Thoracic aorta (tissue), 2 donors: ENCODE data around the gene POLE2. TPM values are rescaled to one million over a fixed set of nuclear protein-coding genes. Genes with fewer than 3 reads are reported as not detected.

Source experiments
- ATAC-seq: fragments of 150-250 bp; one replicate; pipeline ENCODE4 v1.8.0; 2017; ENCODE audit warnings: low read depth; ENCODE audit not compliant: insufficient number of reproducible peaks, low FRiP score
- DNase-seq: peaks from one replicate; pipeline ENCODE4 v3.0.0-alpha.2; 2020; ENCODE audit warnings: low spot score
- H3K27ac ChIP-seq, 2 donors: fragments of 200-600 bp; sonication (generic); 1 replicate in 1 of 2; 2 replicates in 1 of 2; pipeline ENCODE4 v1.5.1; 2016; ENCODE audit warnings: mild to moderate bottlenecking in 2 of 2, moderate library complexity in 2 of 2
- H3K27me3 ChIP-seq: fragments of 200-600 bp; sonication (generic); replicated peaks from 2 replicates; pipeline ENCODE4 v1.6.0; 2016; ENCODE audit warnings: mild to moderate bottlenecking; ENCODE audit not compliant: insufficient read depth
- H3K36me3 ChIP-seq: fragments of 200-600 bp; sonication (generic); one replicate; pipeline ENCODE4 v1.5.1; 2016
- H3K4me1 ChIP-seq, 2 donors: fragments of 200-600 bp; sonication (generic); 1 replicate in 1 of 2; 2 replicates in 1 of 2; pipeline versions ENCODE4 v1.5.1 to v1.6.0; 2016; ENCODE audit warnings: low read depth in 2 of 2, mild to moderate bottlenecking in 1 of 2; ENCODE audit not compliant: control insufficient read depth in 1 of 2
- H3K4me3 ChIP-seq: fragments of 200-600 bp; sonication (generic); 2 replicates; pipeline ENCODE4 v1.5.1; 2016; ENCODE audit warnings: mild to moderate bottlenecking
- H3K9me3 ChIP-seq: fragments of 200-600 bp; sonication (generic); 2 replicates; pipeline ENCODE4 v1.5.1; 2016
- total RNA-seq, 2 donors: library from RNA; depleted of rRNA; stranded (reverse); fragments of >200 nt; gene quantifications; one replicate each; pipeline versions ENCODE4 v1.1.0 to v1.2.3, GENCODE V29; 2016
- TF ChIP-seq, protein P1 (sequence below): fragments of 200-600 bp; sonication (generic); IDR thresholded peaks from one replicate; pipeline ENCODE4 v1.5.1; 2019; ENCODE audit warnings: antibody characterized with exemption

Gene POLE2
- total RNA-seq, 2 donors from 2014 or later, result 0.27 to 9.1 TPM

DNA sequence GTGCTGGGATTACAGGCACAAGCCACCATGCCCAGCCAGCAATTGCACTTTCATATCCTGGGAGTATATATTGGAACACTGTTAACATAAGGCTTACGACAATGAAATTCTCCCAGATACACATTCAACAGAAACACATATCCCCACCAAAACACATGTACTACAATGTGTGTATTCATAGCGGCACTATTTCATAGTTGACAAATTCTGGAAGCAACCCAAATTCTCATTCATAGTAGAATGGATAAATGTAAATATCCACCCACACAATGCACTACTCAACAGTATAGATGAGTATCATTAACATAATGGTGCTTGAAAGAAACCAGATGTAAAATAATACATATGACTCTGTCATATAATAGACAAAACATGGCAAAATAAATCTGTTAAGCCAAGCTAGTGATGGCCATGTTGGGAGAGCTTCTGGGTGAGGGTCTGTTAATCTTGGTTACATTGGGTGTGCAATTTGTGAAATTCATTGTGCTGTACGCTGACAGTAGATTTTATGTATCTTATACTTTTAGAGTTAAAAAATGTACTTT lies 50.4 kb downstream of the POLE2 start:
- no peak for DNase-seq
- no peak overlapping the region for H3K27ac ChIP-seq
- H3K36me3 ChIP-seq, result peaks cover 3% of the 10 kb centered on the region
- peaks cover 6 to 23% of the 10 kb centered on the region in 2 donors for H3K4me1 ChIP-seq
- TF ChIP-seq, protein P1, sequence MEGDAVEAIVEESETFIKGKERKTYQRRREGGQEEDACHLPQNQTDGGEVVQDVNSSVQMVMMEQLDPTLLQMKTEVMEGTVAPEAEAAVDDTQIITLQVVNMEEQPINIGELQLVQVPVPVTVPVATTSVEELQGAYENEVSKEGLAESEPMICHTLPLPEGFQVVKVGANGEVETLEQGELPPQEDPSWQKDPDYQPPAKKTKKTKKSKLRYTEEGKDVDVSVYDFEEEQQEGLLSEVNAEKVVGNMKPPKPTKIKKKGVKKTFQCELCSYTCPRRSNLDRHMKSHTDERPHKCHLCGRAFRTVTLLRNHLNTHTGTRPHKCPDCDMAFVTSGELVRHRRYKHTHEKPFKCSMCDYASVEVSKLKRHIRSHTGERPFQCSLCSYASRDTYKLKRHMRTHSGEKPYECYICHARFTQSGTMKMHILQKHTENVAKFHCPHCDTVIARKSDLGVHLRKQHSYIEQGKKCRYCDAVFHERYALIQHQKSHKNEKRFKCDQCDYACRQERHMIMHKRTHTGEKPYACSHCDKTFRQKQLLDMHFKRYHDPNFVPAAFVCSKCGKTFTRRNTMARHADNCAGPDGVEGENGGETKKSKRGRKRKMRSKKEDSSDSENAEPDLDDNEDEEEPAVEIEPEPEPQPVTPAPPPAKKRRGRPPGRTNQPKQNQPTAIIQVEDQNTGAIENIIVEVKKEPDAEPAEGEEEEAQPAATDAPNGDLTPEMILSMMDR, result no peak
- ATAC-seq, result no peak
- no peak overlapping the region for H3K4me3 ChIP-seq
- no peaks in the 10 kb centered on the region for H3K27me3 ChIP-seq
- no peaks in the 10 kb centered on the region for H3K9me3 ChIP-seq

DNA sequence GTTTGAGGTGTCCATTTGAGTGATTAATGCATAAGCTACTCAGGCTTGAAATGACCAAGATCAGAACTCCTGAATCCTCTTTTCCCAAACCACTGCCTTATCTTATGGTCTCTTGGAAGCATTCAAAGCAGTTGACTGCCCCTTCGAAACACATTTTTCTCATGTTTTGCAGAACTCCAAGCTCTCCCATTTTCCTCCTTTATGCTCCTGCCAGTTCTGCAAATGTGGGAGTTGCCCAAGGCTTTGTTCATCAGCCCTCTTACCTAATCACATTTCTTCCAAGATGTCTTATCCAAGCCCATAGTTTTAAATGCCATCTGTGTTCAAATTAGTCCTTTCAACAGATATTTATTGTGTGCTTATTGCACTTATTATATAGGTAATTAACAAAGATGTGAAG lies 51.1 kb downstream of the POLE2 start:
- Histone ChIP-seq H3K4me3 (no peak overlapping the region), H3K27me3 (no peaks in the 10 kb centered on the region), H3K9me3 (no peaks in the 10 kb centered on the region), H3K36me3 (peaks cover 3% of the 10 kb centered on the region), H3K4me1 (peaks cover 11 to 27% of the 10 kb centered on the region in 2 donors), H3K27ac (no peak overlapping the region)
- TF ChIP-seq, protein P1, result no peak
- ATAC-seq, result no peak
- DNase-seq, result no peak

DNA sequence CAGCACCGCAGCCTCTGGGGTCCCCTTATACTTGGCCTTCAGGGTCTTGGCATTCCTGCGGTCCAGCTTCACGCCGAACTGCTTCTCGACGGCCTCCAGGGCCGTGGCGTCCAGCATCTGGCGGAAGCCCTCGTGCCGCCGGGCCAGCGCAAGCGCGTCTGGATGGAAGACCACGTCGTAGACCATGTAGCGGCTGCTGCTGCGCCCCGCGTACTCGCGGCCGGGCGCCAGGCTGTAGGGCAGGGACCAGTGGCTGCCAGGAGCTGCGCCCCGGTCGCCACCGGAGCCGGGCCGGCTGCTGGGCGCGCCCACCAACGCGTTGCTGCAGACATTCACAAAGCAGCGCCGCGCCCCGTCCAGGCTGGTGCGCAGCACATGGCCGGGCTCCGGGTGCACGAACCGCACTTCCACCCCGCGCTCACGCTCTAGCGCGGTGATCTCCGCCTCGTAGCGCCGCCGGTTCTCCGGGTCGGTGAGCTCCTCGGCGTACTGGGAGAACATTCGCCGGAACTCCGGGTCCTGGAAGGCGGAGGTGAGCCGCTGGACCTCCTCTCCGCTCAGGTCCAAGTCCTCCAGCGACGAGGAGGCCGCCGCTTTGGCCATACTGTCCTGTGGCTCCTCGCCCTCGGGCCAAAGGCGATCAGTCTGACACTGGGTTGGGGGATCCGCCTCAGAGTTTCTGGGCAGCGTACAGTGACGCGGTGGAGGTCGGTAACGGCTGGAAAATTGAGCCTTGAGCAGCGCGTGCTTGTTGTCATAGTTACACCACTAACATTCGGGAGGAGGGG lies 53.3 kb downstream of the POLE2 start, which contains the start of gene DNAAF2:
TSS of gene DNAAF2 (minus strand) at position 698 of the 788 bp plus-strand sequence. CDS start at position 603, 95 bp downstream.
- peak; percentile 68 for ATAC-seq
- Histone ChIP-seq H3K36me3 (peaks cover under 1% of the 10 kb centered on the region), H3K27ac (peak within 1 kb of the TSS; percentile 93 to 98), H3K4me3 (peak within 1 kb of the TSS; percentile 97), H3K9me3 (no peaks in the 10 kb centered on the region), H3K27me3 (no peaks in the 10 kb centered on the region), H3K4me1 (peaks cover 21 to 32% of the 10 kb centered on the region in 2 donors)
- peak; percentile 14 for DNase-seq
- TF ChIP-seq, protein P1, result no peak

DNA sequence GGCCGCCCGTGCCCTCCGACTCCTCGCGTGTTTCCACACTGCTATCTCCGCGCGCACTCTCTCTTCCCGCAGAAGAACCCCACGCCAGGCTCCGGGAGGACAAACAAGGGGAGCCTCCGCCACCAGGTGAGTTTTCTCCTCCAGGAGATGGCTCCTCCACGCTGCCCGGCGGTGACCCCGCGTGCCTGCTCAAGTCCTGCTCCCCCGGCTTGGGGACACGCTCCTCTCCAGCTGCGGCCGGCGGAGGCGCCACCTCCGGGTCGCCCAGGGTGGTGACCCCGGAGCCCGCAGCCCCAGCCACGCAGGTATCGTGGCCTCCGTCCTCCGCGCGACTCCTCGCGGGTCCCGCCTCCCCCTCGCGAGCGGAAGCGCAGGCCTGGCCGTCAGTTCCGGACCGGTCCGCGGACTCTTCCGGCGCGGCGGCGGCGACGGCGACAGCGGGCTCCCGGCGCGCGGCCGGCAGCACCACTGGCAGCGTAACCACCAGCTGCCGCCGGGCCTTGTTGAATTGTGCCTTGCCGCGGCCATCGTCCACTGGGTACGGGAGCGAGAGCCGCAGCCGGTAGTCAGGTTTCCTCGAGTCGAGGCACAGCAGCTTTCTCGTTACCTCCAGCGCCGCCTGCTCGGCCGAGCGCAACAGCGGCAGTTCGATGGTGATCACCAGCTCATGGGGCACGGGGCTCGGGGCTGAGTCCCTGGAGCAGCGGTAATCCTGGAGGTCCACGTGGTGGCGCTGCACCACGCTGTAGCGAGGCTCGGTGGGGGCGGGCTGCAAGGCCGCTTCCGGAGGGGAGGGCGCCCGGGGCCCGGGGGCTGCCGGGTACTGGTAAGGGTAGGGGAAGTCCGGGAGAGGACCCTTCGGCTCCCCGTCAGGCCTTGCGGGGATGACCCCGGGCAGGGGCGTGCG lies 54.1 kb downstream of the POLE2 start:
- no peaks in the 10 kb centered on the region for H3K36me3 ChIP-seq
- TF ChIP-seq, protein P1, result peak; percentile 67
- H3K9me3 ChIP-seq, result no peaks in the 10 kb centered on the region
- ATAC-seq, result peak; percentile 87
- peak; percentile 77 for DNase-seq
- no peaks in the 10 kb centered on the region for H3K27me3 ChIP-seq
- H3K27ac ChIP-seq, result peak overlapping the region; percentile 93 to 98
- H3K4me1 ChIP-seq, result peaks cover 21 to 32% of the 10 kb centered on the region in 2 donors
- H3K4me3 ChIP-seq, result peak overlapping the region; percentile 97
